ENCODE data around the gene CCDC33. TPM values are rescaled to one million over a fixed set of nuclear protein-coding genes. Genes with fewer than 3 reads are reported as not detected.

Gene CCDC33
- polyA plus RNA-seq, 1 of the 3 experiments (the other 2 are of a cell fraction) = 4.0 TPM

DNA sequence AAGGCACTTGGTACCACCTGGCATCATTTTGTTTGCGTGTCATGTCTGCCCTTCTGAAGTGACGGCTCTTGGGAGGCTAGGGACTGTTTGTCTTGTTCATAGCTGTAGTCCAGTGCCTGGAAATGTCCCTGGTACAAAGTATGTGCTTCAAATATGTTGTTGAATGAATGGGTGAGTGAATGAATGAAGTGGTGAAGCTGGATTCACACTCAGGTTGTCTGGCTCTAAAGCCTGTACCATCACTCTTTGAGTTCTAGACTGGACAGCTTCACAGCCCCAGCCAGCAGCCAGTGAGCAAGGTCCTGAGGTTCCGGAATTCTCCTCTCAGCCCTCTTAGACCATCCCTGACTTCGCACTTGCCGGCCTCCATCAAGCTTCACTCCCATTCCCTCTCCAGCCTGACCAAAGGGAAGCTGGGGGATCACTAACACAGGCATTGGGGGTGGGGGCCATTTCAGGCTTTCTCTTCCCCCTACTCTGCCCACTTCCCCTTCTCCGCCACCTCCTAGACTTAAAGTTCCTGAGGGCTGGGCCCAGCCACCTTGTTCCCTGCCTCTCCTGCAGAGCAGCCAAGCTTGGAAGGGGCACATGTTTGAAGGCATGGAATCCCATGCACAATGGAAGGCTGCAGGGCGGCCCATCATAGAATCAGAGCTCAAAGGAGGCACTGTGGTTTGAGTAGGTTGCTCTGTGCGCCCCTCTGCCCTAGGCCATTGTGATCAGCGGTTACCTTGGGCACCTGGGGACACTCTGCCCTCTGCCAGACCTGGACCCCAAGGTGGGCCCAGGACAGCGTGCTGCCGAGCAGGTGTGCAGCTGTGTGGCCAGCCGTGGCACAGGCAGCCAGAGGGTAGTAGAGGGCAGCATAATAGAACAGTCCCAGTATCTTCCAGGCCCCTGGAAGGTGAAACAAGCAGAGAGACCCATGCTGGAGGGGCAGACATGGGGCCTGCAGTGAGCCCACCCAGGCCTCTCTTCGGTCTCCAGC lies 41.3 kb upstream of the CCDC33 start:
- no peak overlapping the region for H2AFZ ChIP-seq (ENCODE audit: low read depth)
- peak overlapping the region; percentile 78 to 89 for H3K27ac ChIP-seq (ENCODE audit: low read depth in 2 of 2, low read length in 1 of 2)
- no peaks in the 10 kb centered on the region for H3K9me3 ChIP-seq
- H3K9ac ChIP-seq = no peak overlapping the region
- peaks cover 5% of the 10 kb centered on the region; the same call in 1 of the 2 replicates for H3K79me2 ChIP-seq (ENCODE audit: insufficient read depth)
- peak overlapping the region; percentile 34; the same call in 1 of the 2 replicates for H3K4me2 ChIP-seq
- H4K20me1 ChIP-seq (ENCODE audit: insufficient read depth) = no peaks in the 10 kb centered on the region
- no peaks in the 10 kb centered on the region for H3K9me2 ChIP-seq
- TF ChIP-seq FOXJ3 (CRISPR knock-in tag; IDR thresholded peaks at IDR 0.05) (no peak), GATA2 (CRISPR knock-in tag; IDR thresholded peaks at IDR 0.05) (no peak), JUND (IDR thresholded peaks at IDR 0.05) (no peak), TCF12 (IDR thresholded peaks at IDR 0.05) (no peak), TAF1 (IDR thresholded peaks at IDR 0.05; ENCODE audit: borderline replicate concordance, low read depth, low read length) (no peak), CHD2 (IDR thresholded peaks at IDR 0.05; ENCODE audit: low read length, partially characterized antibody) (no peak)
- TF ChIP-seq, protein P1, sequence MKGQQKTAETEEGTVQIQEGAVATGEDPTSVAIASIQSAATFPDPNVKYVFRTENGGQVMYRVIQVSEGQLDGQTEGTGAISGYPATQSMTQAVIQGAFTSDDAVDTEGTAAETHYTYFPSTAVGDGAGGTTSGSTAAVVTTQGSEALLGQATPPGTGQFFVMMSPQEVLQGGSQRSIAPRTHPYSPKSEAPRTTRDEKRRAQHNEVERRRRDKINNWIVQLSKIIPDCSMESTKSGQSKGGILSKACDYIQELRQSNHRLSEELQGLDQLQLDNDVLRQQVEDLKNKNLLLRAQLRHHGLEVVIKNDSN (IDR thresholded peaks at IDR 0.05; ENCODE audit: borderline replicate concordance, low read depth) = no peak
- peaks cover 0 to 36% of the 10 kb centered on the region in 2 experiments for H3K36me3 ChIP-seq (replicated peaks in 1 of 2; ENCODE audit: control insufficient read depth in 1 of 2, insufficient read depth in 2 of 2, low read length in 1 of 2)
- peaks cover 36% of the 10 kb centered on the region for H3F3A ChIP-seq (replicated peaks; ENCODE audit: insufficient read depth)
- POLR2A ChIA-PET = interaction anchor here (1.2 to 1.7 kb wide), 3 partner anchors 18 to 96 kb away, joined by 3 read pairs; no protein-coding TSS in a partner anchor
- DNase-seq = no peak
- no peak overlapping the region for H3K4me3 ChIP-seq (ENCODE audit: low read depth in 2 of 2, low read length in 1 of 2)
- H3K4me1 ChIP-seq (ENCODE audit: control insufficient read depth in 1 of 2, insufficient read depth in 2 of 2, low read depth in 1 of 2, low read length in 1 of 2) = peaks cover 46 to 73% of the 10 kb centered on the region in 2 experiments
- no peaks in the 10 kb centered on the region for H3K27me3 ChIP-seq (ENCODE audit: insufficient read depth)
- WGBS (ENCODE audit: low lambda C conversion rate) = 94% methylated on average over 10 of the region's 13 CpGs
- CTCF ChIA-PET = interaction anchor here (0.7 to 10.7 kb wide), 7 partner anchors 10 to 231 kb away, joined by 3 to 85 read pairs (median 7); no protein-coding TSS in a partner anchor

DNA sequence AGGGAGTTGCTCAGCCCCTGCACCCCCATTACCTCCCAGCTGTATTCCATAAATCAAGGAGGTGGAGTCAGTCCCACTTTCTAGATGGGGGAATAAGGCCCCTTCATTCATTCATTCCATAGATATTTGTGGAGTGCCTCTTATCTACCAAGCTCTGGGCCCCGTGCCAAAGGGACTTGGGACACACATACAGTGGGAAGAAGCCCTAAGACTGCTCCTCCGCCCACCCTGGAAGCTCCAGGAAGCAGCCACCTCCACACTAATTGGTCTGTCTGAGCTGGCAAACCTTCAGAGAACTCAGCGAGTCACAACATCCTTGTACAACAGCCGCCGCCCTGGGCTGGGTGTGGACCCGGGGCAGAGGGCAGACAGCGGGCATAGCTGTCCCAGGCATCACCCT lies 40.0 kb upstream of the CCDC33 start:
- peaks cover 0 to 24% of the 10 kb centered on the region in 2 experiments for H3K36me3 ChIP-seq (replicated peaks in 1 of 2; ENCODE audit: control insufficient read depth in 1 of 2, insufficient read depth in 2 of 2, low read length in 1 of 2)
- POLR2A ChIA-PET = interaction anchor here (1.1 to 1.7 kb wide), 4 partner anchors 8 to 95 kb away, joined by 3 to 6 read pairs (median 4); no protein-coding TSS in a partner anchor
- H2AFZ ChIP-seq (ENCODE audit: low read depth) = no peak overlapping the region
- peaks cover 59 to 86% of the 10 kb centered on the region in 2 experiments for H3K4me1 ChIP-seq (ENCODE audit: control insufficient read depth in 1 of 2, insufficient read depth in 2 of 2, low read depth in 1 of 2, low read length in 1 of 2)
- no peak overlapping the region for H3K4me3 ChIP-seq (ENCODE audit: low read depth in 2 of 2, low read length in 1 of 2)
- H3K27me3 ChIP-seq (ENCODE audit: insufficient read depth) = no peaks in the 10 kb centered on the region
- CTCF ChIA-PET = interaction anchor here (1.1 to 10.7 kb wide), 8 partner anchors 10 to 232 kb away, joined by 3 to 85 read pairs (median 5); no protein-coding TSS in a partner anchor
- H3K9me3 ChIP-seq = no peaks in the 10 kb centered on the region
- no peaks in the 10 kb centered on the region for H4K20me1 ChIP-seq (ENCODE audit: insufficient read depth)
- H3K9me2 ChIP-seq = no peaks in the 10 kb centered on the region
- H3K79me2 ChIP-seq (ENCODE audit: insufficient read depth) = peaks cover 16% of the 10 kb centered on the region; the same call in 1 of the 2 replicates
- H3K27ac ChIP-seq (ENCODE audit: low read depth in 2 of 2, low read length in 1 of 2) = peak overlapping the region; percentile 69 to 89
- DNase-seq = no peak
- 18% methylated on average over 7 of the region's 7 CpGs for WGBS (ENCODE audit: low lambda C conversion rate)
- H3K9ac ChIP-seq = peak overlapping the region; percentile 25; the same call in 1 of the 2 replicates
- peak overlapping the region; percentile 73 for H3K4me2 ChIP-seq
- peaks cover 36% of the 10 kb centered on the region for H3F3A ChIP-seq (replicated peaks; ENCODE audit: insufficient read depth)
- TF ChIP-seq, protein P2, sequence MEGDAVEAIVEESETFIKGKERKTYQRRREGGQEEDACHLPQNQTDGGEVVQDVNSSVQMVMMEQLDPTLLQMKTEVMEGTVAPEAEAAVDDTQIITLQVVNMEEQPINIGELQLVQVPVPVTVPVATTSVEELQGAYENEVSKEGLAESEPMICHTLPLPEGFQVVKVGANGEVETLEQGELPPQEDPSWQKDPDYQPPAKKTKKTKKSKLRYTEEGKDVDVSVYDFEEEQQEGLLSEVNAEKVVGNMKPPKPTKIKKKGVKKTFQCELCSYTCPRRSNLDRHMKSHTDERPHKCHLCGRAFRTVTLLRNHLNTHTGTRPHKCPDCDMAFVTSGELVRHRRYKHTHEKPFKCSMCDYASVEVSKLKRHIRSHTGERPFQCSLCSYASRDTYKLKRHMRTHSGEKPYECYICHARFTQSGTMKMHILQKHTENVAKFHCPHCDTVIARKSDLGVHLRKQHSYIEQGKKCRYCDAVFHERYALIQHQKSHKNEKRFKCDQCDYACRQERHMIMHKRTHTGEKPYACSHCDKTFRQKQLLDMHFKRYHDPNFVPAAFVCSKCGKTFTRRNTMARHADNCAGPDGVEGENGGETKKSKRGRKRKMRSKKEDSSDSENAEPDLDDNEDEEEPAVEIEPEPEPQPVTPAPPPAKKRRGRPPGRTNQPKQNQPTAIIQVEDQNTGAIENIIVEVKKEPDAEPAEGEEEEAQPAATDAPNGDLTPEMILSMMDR (IDR thresholded peaks at IDR 0.05) = no peak
- TF ChIP-seq NFIC (IDR thresholded peaks at IDR 0.05; ENCODE audit: borderline replicate concordance) (peak; percentile 91), RXRA (IDR thresholded peaks at IDR 0.05; ENCODE audit: borderline replicate concordance, low read depth) (peak; percentile 94), POLR2AphosphoS5 (IDR thresholded peaks at IDR 0.05; ENCODE audit: low read depth, low read length) (no peak), EP300 (IDR thresholded peaks at IDR 0.05; ENCODE audit: borderline replicate concordance in 1 of 2, low read depth in 1 of 2, low read length in 1 of 2) (no peak), FOXJ3 (CRISPR knock-in tag; IDR thresholded peaks at IDR 0.05) (no peak), FOSL2 (IDR thresholded peaks at IDR 0.05; ENCODE audit: borderline replicate concordance, low read depth) (no peak), SMC3 (IDR thresholded peaks at IDR 0.05; ENCODE audit: low read depth, low read length) (no peak), TCF12 (IDR thresholded peaks at IDR 0.05) (peak; percentile 63), GABPA (IDR thresholded peaks at IDR 0.05; ENCODE audit: low read depth) (no peak), MEF2A (IDR thresholded peaks at IDR 0.05; ENCODE audit: borderline replicate concordance, low read depth) (no peak), EZH2phosphoT487 (IDR thresholded peaks at IDR 0.05; ENCODE audit: borderline replicate concordance, low read depth) (no peak), TEAD4 (IDR thresholded peaks at IDR 0.05; ENCODE audit: borderline replicate concordance, insufficient read depth) (peak; percentile 30; the same call in 1 of the 2 replicates)
- TF ChIP-seq, protein P3, sequence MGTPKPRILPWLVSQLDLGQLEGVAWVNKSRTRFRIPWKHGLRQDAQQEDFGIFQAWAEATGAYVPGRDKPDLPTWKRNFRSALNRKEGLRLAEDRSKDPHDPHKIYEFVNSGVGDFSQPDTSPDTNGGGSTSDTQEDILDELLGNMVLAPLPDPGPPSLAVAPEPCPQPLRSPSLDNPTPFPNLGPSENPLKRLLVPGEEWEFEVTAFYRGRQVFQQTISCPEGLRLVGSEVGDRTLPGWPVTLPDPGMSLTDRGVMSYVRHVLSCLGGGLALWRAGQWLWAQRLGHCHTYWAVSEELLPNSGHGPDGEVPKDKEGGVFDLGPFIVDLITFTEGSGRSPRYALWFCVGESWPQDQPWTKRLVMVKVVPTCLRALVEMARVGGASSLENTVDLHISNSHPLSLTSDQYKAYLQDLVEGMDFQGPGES (IDR thresholded peaks at IDR 0.05; ENCODE audit: low read depth, low read length) = no peak
- TF ChIP-seq, protein P4, sequence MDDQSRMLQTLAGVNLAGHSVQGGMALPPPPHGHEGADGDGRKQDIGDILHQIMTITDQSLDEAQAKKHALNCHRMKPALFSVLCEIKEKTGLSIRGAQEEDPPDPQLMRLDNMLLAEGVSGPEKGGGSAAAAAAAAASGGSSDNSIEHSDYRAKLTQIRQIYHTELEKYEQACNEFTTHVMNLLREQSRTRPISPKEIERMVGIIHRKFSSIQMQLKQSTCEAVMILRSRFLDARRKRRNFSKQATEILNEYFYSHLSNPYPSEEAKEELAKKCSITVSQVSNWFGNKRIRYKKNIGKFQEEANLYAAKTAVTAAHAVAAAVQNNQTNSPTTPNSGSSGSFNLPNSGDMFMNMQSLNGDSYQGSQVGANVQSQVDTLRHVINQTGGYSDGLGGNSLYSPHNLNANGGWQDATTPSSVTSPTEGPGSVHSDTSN (IDR thresholded peaks at IDR 0.05) = peak; percentile 78
